Epithelial cell of esophagus (primary cell): ENCODE data around the gene ZNF462.

Source experiments
- DNase-seq: peaks from one replicate; pipeline ENCODE4 v3.0.0; 2010; ENCODE audit warnings: low read depth
- H3K4me3 ChIP-seq: 2 replicates; pipeline ENCODE4 v1.5.1; 2011; ENCODE audit warnings: mild to moderate bottlenecking, low read length, control low read depth
- TF ChIP-seq, protein P1 (sequence below): IDR thresholded peaks from 2 replicates; pipeline ENCODE4 v1.5.1; 2011; ENCODE audit warnings: low read depth, mild to moderate bottlenecking, low read length, control low read depth, inconsistent platforms; ENCODE audit not compliant: insufficient read depth; ENCODE audit errors: missing control alignments

Gene ZNF462

DNA sequence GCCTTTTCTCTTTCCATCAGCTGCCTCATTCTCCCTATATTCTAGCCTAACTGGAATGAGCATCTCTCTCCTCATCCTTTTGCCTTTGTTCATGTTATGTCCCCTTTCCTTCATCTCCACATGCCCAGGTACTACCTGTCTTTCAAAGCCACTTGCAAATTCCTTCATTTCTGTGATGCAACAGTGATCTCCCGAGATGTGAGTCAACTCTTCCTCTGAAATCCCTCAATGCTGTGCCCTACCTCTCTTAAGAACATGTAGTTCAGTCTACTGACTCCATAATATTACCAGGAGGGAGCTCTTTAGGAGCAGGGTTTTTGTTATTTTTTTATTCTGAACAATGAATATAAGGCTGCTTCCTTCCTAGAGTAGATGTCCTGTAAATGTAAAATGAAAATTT lies 91.6 kb downstream of the ZNF462 start:
- peak; percentile 89 for DNase-seq
- no peak overlapping the region for H3K4me3 ChIP-seq
- TF ChIP-seq, protein P1, sequence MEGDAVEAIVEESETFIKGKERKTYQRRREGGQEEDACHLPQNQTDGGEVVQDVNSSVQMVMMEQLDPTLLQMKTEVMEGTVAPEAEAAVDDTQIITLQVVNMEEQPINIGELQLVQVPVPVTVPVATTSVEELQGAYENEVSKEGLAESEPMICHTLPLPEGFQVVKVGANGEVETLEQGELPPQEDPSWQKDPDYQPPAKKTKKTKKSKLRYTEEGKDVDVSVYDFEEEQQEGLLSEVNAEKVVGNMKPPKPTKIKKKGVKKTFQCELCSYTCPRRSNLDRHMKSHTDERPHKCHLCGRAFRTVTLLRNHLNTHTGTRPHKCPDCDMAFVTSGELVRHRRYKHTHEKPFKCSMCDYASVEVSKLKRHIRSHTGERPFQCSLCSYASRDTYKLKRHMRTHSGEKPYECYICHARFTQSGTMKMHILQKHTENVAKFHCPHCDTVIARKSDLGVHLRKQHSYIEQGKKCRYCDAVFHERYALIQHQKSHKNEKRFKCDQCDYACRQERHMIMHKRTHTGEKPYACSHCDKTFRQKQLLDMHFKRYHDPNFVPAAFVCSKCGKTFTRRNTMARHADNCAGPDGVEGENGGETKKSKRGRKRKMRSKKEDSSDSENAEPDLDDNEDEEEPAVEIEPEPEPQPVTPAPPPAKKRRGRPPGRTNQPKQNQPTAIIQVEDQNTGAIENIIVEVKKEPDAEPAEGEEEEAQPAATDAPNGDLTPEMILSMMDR: no peak

DNA sequence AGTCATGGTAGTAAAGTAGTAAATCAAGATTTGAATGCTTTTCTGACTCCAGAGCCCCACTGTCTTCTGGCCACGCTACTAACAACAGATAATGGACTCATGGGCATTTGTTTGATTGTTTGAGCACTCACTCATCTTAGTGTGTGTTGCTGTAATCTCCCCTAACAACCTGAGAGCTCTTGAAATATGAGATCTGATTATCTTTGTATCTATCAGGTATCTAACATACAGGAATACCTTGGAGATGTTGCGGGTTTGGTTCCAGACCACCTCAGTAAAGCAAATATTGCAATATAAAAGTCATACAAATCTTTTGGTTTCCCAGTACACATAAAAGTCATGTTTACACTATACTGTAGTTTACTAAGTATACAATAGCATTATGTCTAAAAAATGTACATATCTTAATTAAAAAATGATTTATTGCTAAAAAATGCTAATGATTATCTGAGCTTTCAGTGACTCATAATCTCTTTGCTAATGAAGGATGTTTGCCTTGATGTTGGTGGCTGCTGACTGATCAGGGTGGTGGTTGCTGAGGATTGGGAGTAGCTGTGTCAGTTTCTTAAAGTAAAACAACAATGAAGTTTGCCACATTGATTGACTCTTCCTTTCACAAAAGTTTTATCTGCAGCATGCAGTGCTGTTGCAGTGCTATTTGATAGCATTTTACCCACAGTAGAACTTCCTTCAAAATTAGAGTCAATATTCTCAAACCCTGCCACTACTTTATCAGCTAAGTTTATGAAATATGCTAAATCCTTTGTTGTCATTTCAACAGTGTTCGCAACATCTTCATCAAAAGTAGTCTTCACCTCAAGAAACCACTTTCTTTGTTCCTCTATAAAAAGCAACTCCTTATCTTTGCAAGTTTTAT lies 92.2 kb downstream of the ZNF462 start:
- H3K4me3 ChIP-seq: no peak overlapping the region
- DNase-seq: peak; percentile 52
- TF ChIP-seq, protein P1: no peak

DNA sequence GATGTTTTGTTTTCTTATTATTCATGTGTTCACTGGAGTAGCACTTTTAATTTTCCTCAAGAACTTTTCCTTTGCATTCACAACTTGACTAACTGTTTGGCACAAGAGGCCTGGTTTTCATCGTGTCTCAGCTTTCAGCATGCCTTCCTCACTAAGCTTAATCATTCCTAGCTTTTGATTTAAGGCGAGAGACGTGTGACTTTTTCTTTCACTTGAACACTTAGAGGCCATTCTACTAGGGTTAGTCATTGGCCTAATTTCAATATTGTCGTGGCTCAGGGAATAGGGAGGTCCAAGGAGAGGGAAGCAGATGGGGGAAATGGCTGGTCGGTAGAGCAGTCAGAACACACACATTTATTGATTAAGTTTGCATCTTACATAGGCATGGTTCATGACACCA lies 94.0 kb downstream of the ZNF462 start:
- DNase-seq: no peak
- TF ChIP-seq, protein P1: no peak

DNA sequence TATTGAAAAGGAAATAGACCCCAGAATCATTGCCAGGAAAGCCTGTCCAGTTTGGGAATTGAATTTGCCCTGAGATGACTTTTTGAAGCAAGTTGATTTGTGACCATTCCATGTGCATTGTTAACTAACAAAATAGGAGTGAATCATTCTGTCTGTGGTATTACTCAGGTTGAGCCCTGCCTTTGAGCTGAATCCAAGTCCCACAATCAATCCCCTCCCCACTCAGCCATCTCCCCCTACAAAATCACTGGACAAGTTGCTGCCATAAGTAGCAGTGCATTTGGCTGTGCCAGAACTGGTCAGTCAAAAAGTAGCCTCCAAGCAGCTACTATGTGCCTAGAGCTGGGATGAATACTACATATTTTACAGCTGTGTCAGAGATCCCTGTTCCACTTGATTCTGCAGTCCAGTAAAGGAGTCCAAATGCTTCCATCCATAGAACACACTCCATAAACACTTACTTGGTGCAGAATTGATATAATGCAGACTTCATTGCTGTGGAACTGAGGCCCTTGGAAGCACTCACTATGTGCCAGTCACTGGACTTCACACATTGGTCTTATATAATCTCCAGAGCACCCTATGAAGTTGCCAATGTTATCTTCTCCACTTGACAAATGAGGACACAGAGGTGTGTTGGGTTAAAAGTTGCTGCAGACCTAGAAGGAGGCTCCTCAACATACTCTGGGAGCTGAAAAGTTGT lies 96.1 kb downstream of the ZNF462 start:
- TF ChIP-seq, protein P1: no peak
- peak; percentile 52 for DNase-seq
- no peak overlapping the region for H3K4me3 ChIP-seq

More for the DNA sequence above, 94.0 kb downstream of the ZNF462 start:
- H3K4me3 ChIP-seq: no peak overlapping the region

DNA sequence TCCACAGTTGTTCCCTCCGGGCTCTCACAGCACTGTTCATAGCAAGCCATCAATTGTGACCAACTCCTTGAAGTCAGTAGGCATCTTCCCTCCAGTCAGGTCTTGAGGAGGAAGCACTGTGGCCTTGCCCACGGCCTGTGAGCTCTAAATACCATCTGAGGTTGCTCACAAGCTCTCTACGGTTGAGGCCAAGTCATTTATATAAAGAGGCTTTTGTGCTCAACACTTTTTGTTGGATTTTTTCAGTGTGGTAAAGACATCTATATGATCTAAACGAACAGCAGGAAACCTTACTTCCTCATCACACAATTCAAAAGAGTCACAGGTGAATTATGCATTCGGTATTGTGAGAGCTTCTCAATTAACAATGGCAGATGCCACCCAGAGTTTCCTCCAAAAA lies 97.3 kb downstream of the ZNF462 start:
- TF ChIP-seq, protein P1: no peak
- no peak for DNase-seq

DNA sequence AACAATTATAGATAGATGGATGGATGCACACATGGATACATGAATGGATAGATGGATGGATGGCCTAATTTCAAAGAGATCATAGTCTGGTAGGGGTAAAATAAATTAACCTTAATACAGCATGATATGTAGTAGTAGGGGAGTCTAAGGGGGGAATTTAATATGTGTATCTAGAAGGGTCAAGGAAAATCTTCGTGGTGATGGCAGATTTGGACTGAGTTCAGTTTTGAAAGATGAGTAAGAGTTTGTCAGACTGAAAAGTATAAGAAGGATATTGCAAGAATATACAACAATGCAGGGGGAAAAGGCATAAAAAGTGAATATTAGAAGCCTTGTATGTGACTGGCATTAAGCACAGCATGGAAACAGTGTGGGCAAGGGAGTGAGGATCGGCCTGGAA lies 98.7 kb downstream of the ZNF462 start:
- peak; percentile 27 for DNase-seq
- TF ChIP-seq, protein P1: no peak
- H3K4me3 ChIP-seq: no peak overlapping the region

More for the DNA sequence above, 97.3 kb downstream of the ZNF462 start:
- H3K4me3 ChIP-seq: no peak overlapping the region
